ENCODE data around the gene CDNF.

GRCh38 chr10:14820775-14821154 is 17.1 kb downstream of the CDNF start:
- TF ChIP-seq CTCF (IDR thresholded peaks at IDR 0.05; ENCODE audit: borderline replicate concordance, extremely low read depth, low read length, poor library complexity, severe bottlenecking): no peak
- TF ChIP-seq EZH2 (IDR thresholded peaks at IDR 0.05; ENCODE audit: borderline replicate concordance, low read depth, low read length, severe bottlenecking): no peak
